GM10248 (cell line): Measurements from ENCODE around the gene ABCB11.

ENCODE experiments used
- CTCF ChIA-PET: fragments of 300-600 bp; sonication (Branson Sonifier 250); formaldehyde crosslinking; extraction: SDS; loops from one replicate; lab custom pipeline; 2021; ENCODE audit warnings: antibody characterized with exemption; lab: Yijun Ruan, JAX
- POLR2A ChIA-PET: fragments of 350-650 bp; sonication (Branson Sonifier 250); formaldehyde crosslinking; extraction: SDS; loops from one replicate; lab custom pipeline; 2020; ENCODE audit warnings: antibody characterized with exemption; lab: Yijun Ruan, JAX
- DNase-seq: peaks from one replicate; pipeline ENCODE4 v3.0.0; 2012; ENCODE audit errors: extremely low spot score
- TF ChIP-seq, protein P1 (sequence below): IDR thresholded peaks from 2 replicates; pipeline ENCODE4 v1.5.1; 2012; ENCODE audit warnings: mild to moderate bottlenecking, low read depth; ENCODE audit errors: extremely low read depth, missing control alignments, control extremely low read depth

Gene ABCB11

DNA sequence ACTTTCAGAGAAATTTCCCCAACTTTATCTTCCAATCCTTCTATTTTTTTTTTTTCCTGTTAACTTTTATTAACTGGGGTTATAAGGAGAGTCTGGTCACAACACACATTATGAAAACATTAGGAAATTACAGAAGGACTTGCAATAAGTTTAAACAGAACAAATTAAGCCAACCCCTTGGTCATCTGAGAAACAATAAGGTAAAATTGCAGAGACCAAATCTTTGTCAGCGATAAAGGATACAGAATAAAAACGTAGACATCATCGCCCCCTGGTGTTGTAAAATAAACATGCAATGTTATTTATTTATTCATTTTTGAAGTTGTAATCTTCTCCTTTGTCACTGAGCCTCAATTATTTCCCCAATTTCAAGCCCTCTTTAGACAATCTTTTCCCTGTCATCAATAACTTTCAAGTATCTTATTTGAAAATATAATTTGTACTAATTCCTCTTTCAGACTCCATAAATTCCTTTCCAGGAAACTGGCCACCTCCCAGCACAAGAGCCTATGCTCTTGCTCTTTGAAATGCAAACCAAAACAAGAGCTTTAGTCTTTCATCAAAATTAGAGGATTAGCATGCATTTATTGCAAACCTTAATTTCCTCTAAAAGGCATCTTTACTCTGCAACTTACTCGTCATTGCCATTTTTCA lies 110.5 kb downstream of the ABCB11 start:
- peak; percentile 38 for DNase-seq
- CTCF ChIA-PET: interaction anchor here (0.6 to 5.8 kb wide), 14 partner anchors 9 to 802 kb away, joined by 3 to 50 read pairs (median 4); no protein-coding TSS in a partner anchor
- TF ChIP-seq, protein P1, sequence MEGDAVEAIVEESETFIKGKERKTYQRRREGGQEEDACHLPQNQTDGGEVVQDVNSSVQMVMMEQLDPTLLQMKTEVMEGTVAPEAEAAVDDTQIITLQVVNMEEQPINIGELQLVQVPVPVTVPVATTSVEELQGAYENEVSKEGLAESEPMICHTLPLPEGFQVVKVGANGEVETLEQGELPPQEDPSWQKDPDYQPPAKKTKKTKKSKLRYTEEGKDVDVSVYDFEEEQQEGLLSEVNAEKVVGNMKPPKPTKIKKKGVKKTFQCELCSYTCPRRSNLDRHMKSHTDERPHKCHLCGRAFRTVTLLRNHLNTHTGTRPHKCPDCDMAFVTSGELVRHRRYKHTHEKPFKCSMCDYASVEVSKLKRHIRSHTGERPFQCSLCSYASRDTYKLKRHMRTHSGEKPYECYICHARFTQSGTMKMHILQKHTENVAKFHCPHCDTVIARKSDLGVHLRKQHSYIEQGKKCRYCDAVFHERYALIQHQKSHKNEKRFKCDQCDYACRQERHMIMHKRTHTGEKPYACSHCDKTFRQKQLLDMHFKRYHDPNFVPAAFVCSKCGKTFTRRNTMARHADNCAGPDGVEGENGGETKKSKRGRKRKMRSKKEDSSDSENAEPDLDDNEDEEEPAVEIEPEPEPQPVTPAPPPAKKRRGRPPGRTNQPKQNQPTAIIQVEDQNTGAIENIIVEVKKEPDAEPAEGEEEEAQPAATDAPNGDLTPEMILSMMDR: peak; percentile 51
- POLR2A ChIA-PET: no interaction called here

DNA sequence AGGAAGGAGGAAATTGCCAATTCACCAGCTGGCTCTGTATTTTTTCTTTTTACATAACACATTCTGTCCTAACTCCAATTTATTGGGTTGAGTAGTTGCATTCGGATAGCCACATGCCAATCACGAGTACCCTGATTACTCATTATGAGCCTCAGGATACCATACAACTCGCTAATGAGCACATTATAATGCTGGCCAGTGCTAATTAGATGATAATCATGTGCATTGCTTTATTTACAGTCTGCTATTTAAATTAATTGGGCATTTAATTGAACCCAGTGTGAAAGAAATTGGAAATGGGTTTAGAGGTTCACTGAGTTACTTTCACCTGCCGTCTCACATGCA lies 114.8 kb downstream of the ABCB11 start:
- DNase-seq: no peak
- ChIA-PET CTCF (interaction anchor here (0.9 kb wide), 1 partner anchor 195 kb away, joined by 3 read pairs; no protein-coding TSS in a partner anchor), POLR2A (no interaction called here)
- TF ChIP-seq, protein P1: no peak

DNA sequence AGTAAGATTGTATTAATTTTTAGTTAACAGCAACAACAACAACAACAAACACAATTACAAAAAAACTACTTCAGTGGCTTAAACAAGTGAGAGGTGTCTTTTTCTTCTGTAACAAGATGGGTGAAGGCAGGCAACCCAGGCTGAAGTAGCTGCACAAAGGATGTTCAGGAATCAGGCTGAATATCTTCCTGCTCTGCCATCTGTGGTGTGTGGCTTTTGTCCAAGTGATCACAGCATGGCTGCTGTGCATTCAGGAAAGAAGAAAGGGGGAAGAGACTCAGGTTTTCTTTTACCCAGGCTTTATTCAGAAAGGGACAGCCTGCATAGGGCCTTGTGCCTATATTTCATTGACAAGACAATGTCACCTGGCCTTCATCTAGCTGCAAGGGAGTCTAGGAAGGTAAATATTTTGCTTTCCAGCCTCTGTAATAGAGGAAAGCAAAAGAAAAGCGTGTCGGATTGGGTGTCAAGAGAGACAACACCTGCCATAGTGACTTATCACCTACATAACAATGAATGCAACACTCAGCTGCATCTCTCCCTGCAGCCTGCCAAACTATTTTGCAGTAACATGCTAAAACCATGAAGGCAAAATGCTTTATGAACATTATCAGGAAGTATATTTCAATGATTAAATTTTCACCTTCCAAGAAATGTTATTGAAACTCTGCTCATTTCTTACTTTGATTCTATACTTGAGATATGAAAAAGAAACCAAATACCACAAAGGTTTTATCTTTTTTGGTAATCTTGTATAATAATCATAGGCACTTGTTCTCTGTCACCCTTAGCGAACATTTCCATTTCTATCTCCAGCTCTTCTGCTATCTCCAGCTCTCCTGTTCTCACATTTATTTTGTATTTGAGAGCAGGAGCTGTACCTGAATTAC lies 115.4 kb downstream of the ABCB11 start:
- POLR2A ChIA-PET: no interaction called here
- TF ChIP-seq, protein P1: no peak
- CTCF ChIA-PET: interaction anchor here (0.9 to 1.4 kb wide), 2 partner anchors 24 to 195 kb away, joined by 3 read pairs; no protein-coding TSS in a partner anchor
- no peak for DNase-seq

DNA sequence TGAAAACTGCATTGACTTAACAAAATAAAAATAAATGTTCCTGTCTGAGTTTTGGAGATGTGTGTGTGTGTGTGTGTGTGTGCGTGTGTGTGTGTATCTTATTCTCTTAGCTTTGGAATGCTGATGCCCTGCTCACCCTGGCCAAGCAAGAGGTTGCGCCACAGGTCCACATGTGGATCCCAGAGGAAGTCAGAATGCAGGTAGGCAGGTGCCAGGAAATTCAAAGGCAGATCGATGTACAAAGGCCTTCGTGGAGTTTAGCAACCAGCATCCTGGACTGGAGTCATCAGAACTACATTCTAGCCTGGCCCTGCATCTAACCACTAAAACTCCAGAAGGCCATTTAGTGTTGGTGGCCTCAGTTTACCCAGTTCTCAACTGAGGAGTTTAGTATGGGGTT lies 117.6 kb downstream of the ABCB11 start:
- ChIA-PET POLR2A (no interaction called here), CTCF (no interaction called here)
- TF ChIP-seq, protein P1: no peak
- DNase-seq: no peak

DNA sequence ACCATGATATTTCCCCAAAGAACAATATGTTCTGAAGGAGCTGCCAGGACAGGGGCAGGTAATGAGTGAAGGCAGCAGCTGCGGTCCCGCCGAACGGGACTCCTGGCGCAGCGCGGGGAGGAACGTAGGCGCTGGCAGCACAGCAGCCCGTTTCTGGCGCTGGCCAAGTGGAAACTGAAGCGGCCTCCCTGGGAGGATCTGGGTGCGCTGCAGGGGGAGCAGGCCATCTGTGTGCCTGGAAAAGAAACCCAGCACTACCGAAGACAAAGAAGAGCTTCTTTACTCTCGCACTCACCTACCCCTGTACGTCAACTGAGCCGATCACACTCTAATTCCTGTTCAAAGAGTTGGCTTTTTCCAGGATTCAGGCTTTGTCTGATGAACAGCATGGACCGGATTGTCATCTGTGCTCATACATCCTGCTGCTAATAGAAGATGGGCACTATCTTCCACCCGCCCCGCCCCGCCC lies 118.2 kb downstream of the ABCB11 start:
- no peak for DNase-seq
- POLR2A ChIA-PET: no interaction called here
- CTCF ChIA-PET: interaction anchor here (0.7 kb wide), 1 partner anchor 567 kb away, joined by 3 read pairs; no protein-coding TSS in a partner anchor
- TF ChIP-seq, protein P1: no peak

DNA sequence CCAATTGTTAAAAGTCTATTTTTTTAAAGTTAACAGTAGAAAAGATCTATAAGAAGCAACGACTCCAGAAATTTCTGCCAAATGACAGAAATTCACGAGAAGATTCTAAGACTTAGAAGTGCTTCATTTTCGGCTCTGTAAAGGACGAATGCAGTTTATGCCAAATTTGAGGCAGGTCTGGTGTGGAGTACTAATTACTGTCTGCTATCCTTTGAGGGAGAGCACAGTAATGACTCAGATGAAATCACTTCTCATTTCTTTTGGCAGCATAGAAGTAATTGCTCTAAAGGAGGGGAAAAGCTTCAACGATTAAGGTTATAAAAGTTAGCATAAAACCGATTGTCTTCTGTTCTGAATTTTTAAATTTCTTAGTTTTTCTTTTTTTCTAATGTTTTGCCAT lies 118.7 kb downstream of the ABCB11 start:
- CTCF ChIA-PET: interaction anchor here (0.7 kb wide), 1 partner anchor 566 kb away, joined by 3 read pairs; no protein-coding TSS in a partner anchor
- POLR2A ChIA-PET: no interaction called here

More for the DNA sequence above, 118.7 kb downstream of the ABCB11 start:
- TF ChIP-seq, protein P1: no peak
- no peak for DNase-seq
